Esophagus muscularis mucosa (tissue), 3 donors: ENCODE results near the gene PCDHA10.
"Not testable (repeated sequence)": the region's sequence is repeated elsewhere in the genome, so short reads cannot be mapped to it uniquely, and the experiment has no call there.

Source experiments
- CTCF ChIP-seq, 3 experiments: fragments of 200-600 bp in 2 of 3; fragments of 450-650 bp in 1 of 3; sonication (generic) in 2 of 3; IDR thresholded peaks; one replicate each; pipeline ENCODE4 v1.5.1; 2017 to 2019; ENCODE audit warnings: antibody characterized with exemption in 3 of 3, mild to moderate bottlenecking in 2 of 3, moderate library complexity in 1 of 3
- POLR2A ChIP-seq: fragments of 450-650 bp; IDR thresholded peaks from one replicate; pipeline ENCODE4 v1.6.1; 2017; ENCODE audit warnings: antibody characterized with exemption, moderate library complexity, mild to moderate bottlenecking, low read depth
- POLR2AphosphoS5 ChIP-seq, 2 donors: sonication (generic); formaldehyde crosslinking; IDR thresholded peaks; one replicate each; pipeline ENCODE4 v1.6.1; 2017; ENCODE audit warnings: antibody characterized with exemption in 2 of 2

DNA sequence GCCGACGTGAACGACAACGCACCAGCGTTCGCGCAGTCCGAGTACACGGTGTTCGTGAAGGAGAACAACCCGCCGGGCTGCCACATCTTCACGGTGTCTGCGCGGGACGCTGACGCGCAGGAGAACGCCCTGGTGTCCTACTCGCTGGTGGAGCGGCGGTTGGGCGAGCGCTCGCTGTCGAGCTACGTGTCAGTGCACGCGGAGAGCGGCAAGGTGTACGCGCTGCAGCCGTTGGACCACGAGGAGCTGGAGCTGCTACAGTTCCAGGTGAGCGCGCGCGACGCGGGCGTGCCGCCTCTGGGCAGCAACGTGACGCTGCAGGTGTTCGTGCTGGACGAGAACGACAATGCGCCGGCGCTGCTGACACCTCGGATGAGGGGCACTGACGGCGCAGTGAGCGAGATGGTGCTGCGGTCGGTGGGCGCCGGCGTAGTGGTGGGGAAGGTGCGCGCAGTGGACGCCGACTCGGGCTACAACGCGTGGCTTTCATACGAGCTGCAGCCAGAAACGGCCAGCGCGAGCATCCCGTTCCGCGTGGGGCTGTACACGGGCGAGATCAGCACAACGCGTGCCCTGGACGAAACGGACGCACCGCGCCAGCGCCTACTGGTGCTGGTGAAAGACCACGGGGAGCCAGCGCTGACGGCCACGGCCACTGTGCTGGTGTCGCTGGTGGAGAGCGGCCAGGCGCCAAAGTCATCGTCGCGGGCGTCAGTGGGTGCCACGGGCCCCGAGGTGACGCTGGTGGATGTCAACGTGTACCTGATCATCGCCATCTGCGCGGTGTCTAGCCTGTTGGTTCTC is 5.7 kb upstream of the PCDHA10 start:
- TF ChIP-seq CTCF (IDR thresholded peaks at IDR 0.05); POLR2AphosphoS5 (IDR thresholded peaks at IDR 0.05); POLR2A: not testable (repeated sequence)
